ENCODE results near the gene UST. TPM values are rescaled to one million over a fixed set of nuclear protein-coding genes. Genes with fewer than 3 reads are reported as not detected.

The UST gene
- total RNA-seq, 1 donor from 2014 or later, result 17.1 TPM

- H3K4me3 Mint-ChIP-seq (ENCODE audit: unreplicated experiment), result no peak overlapping the region
- peaks cover 73% of the 10 kb centered on the region for H3K4me1 Mint-ChIP-seq (ENCODE audit: low read depth)
- H3K27me3 Mint-ChIP-seq (ENCODE audit: low read depth), result no peaks in the 10 kb centered on the region
- H3K9me3 Mint-ChIP-seq (ENCODE audit: low read depth), result no peaks in the 10 kb centered on the region
- no peak for DNase-seq (ENCODE audit: low spot score)
- TF ChIP-seq, protein P1, sequence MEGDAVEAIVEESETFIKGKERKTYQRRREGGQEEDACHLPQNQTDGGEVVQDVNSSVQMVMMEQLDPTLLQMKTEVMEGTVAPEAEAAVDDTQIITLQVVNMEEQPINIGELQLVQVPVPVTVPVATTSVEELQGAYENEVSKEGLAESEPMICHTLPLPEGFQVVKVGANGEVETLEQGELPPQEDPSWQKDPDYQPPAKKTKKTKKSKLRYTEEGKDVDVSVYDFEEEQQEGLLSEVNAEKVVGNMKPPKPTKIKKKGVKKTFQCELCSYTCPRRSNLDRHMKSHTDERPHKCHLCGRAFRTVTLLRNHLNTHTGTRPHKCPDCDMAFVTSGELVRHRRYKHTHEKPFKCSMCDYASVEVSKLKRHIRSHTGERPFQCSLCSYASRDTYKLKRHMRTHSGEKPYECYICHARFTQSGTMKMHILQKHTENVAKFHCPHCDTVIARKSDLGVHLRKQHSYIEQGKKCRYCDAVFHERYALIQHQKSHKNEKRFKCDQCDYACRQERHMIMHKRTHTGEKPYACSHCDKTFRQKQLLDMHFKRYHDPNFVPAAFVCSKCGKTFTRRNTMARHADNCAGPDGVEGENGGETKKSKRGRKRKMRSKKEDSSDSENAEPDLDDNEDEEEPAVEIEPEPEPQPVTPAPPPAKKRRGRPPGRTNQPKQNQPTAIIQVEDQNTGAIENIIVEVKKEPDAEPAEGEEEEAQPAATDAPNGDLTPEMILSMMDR (IDR thresholded peaks at IDR 0.05), result no peak
- H3K36me3 Mint-ChIP-seq (ENCODE audit: low read depth), result no peaks in the 10 kb centered on the region
- peak overlapping the region; percentile 95 for H3K27ac Mint-ChIP-seq (ENCODE audit: unreplicated experiment)
Observed at GRCh38 chr6:149079456-149079855, 332.6 kb downstream of the UST start.

DNA sequence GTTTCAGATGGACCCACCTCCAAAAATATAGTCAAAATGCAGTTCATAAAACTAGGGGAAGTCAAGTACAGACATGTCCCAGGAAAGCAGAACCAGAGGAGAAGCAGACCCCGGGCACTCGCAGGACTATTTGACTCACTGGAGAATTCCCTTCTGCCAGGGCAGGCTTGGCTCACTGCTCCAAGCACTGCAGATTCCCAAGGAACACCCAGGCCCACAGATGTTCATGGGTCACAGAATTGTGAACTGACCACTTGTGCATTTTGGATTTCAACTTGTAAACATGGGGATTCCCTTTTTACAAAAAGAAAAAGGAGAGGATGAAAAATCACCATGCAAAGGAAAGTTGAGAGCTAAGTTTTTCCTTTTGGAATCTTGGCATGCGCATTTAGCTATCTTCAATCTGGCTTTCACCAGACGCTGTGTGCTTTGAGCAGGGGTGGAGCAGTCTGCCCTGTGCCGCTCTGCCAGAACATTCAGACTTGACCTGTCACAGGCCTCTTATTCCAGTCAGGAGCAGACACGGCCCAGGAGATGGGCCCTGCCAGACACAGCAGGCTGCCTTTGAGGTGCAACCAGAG, 333.2 kb downstream of the UST start:
- H3K36me3 Mint-ChIP-seq (ENCODE audit: low read depth), result no peaks in the 10 kb centered on the region
- TF ChIP-seq, protein P1 (IDR thresholded peaks at IDR 0.05), result peak; percentile 10
- no peaks in the 10 kb centered on the region for H3K27me3 Mint-ChIP-seq (ENCODE audit: low read depth)
- no peak overlapping the region for H3K4me3 Mint-ChIP-seq (ENCODE audit: unreplicated experiment)
- peaks cover 73% of the 10 kb centered on the region for H3K4me1 Mint-ChIP-seq (ENCODE audit: low read depth)
- DNase-seq (ENCODE audit: low spot score), result no peak
- no peaks in the 10 kb centered on the region for H3K9me3 Mint-ChIP-seq (ENCODE audit: low read depth)
- H3K27ac Mint-ChIP-seq (ENCODE audit: unreplicated experiment), result peak overlapping the region; percentile 95

DNA sequence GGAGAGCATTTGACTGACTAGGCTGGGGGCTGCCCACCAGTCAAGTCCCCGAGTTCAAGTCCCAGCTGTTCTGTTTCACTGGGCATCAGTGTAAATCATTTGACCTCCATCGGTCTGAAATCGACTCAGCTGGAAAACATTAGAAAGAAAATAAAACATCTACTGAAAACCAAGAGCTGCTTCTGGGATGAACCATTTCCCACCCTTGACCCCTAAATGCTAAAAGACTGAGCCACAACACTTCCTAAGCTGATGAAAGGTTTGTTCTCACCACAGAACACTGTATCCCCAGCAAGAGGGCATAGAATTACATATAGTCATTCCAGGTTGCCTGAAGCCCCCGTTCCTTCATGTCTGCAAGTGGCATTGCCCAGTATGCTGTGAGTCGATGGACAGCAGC, 333.7 kb downstream of the UST start:
- H3K27ac Mint-ChIP-seq (ENCODE audit: unreplicated experiment), result peak overlapping the region; percentile 95

GRCh38 chr6:149081281-149081680, 334.5 kb downstream of the UST start:
- H3K27me3 Mint-ChIP-seq (ENCODE audit: low read depth), result no peaks in the 10 kb centered on the region
- TF ChIP-seq, protein P1 (IDR thresholded peaks at IDR 0.05), result no peak
- H3K27ac Mint-ChIP-seq (ENCODE audit: unreplicated experiment), result peak overlapping the region; percentile 95
- H3K4me1 Mint-ChIP-seq (ENCODE audit: low read depth), result peaks cover 62% of the 10 kb centered on the region
- H3K9me3 Mint-ChIP-seq (ENCODE audit: low read depth), result no peaks in the 10 kb centered on the region
- no peaks in the 10 kb centered on the region for H3K36me3 Mint-ChIP-seq (ENCODE audit: low read depth)
- no peak overlapping the region for H3K4me3 Mint-ChIP-seq (ENCODE audit: unreplicated experiment)
- no peak for DNase-seq (ENCODE audit: low spot score)

More for the DNA sequence above, 333.7 kb downstream of the UST start:
- Mint-ChIP-seq H3K4me1 (ENCODE audit: low read depth) (peaks cover 70% of the 10 kb centered on the region), H3K4me3 (ENCODE audit: unreplicated experiment) (no peak overlapping the region), H3K36me3 (ENCODE audit: low read depth) (no peaks in the 10 kb centered on the region), H3K27me3 (ENCODE audit: low read depth) (no peaks in the 10 kb centered on the region), H3K9me3 (ENCODE audit: low read depth) (no peaks in the 10 kb centered on the region)
- TF ChIP-seq, protein P1 (IDR thresholded peaks at IDR 0.05), result no peak
- no peak for DNase-seq (ENCODE audit: low spot score)

DNA sequence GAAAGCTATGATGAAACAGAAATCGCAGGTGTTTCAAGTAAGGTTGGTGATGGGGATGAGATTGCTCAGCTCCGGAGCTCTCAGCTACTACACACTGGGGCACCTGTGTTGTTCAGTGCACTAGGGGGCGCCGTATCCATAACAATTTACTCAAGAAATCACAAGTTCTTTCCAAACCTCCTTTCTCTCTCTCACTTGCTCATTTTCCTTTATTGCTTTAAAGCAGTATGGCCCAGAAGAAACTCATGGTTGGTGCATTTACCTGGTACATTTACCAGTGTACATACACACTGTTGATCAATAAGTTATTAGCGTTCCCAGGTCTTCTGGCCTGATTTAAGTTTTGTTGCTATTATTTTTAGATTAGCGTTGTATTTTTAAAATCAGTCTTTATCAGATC, 335.5 kb downstream of the UST start:
- H3K36me3 Mint-ChIP-seq (ENCODE audit: low read depth), result no peaks in the 10 kb centered on the region
- TF ChIP-seq, protein P1 (IDR thresholded peaks at IDR 0.05), result peak; percentile 93
- peaks cover 52% of the 10 kb centered on the region for H3K4me1 Mint-ChIP-seq (ENCODE audit: low read depth)
- H3K4me3 Mint-ChIP-seq (ENCODE audit: unreplicated experiment), result no peak overlapping the region
- no peaks in the 10 kb centered on the region for H3K9me3 Mint-ChIP-seq (ENCODE audit: low read depth)
- no peak overlapping the region for H3K27ac Mint-ChIP-seq (ENCODE audit: unreplicated experiment)
- no peaks in the 10 kb centered on the region for H3K27me3 Mint-ChIP-seq (ENCODE audit: low read depth)
- no peak for DNase-seq (ENCODE audit: low spot score)
